NCI-H2171 treated with DMSO at 0.1 percent for 48 hours (cell line): Measurements from ENCODE around the gene FAAP100.

ENCODE experiments used
- DNase-seq: peaks from one replicate; lab custom pipeline; 2025; lab: John Stamatoyannopoulos, UW

Gene FAAP100

DNA sequence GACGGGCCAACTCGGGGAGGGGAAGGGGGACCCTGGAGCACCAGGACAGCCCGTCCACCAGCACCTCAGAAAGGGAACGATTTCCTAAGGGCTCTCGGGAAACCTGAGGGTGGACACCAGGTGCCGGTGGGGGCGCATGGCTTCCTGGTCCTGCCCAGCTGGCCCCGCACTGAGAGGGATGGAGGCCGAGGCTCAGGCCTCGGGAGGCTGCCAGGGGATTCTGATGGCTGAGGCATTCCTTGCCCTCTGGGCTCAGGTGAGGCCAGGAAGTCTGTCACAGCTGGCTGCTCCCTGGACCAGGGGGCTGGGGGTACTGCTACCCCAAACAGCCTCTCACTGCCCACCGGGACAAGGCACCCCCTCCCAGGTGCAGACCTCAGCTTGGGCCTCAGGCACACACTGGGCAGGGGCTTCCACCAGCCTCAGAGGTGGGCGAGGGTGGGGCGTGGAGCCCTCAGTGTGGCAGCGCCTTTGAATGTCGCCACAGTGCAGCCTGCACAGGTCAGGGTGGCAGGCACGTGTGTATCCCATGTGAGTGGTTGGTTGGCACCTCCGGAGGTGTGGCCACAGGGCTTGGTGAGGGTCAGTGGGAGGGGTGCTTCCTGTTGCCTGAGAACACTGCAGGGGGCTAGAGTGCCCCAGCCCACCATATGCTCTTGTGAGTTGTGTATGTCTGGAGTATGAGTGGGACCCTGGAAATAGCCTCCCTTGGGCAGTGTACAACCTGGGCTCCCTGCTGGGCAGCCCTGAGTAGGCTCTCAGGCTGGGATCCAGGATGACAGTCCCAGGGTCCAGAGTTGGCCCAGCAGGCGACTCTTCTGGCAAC is 27.9 kb downstream of the FAAP100 start:
- DNase-seq: no peak

- DNase-seq: peak; percentile 22
Measured at GRCh38 chr17:81523402-81524038, 28.6 kb downstream of the FAAP100 start.

DNA sequence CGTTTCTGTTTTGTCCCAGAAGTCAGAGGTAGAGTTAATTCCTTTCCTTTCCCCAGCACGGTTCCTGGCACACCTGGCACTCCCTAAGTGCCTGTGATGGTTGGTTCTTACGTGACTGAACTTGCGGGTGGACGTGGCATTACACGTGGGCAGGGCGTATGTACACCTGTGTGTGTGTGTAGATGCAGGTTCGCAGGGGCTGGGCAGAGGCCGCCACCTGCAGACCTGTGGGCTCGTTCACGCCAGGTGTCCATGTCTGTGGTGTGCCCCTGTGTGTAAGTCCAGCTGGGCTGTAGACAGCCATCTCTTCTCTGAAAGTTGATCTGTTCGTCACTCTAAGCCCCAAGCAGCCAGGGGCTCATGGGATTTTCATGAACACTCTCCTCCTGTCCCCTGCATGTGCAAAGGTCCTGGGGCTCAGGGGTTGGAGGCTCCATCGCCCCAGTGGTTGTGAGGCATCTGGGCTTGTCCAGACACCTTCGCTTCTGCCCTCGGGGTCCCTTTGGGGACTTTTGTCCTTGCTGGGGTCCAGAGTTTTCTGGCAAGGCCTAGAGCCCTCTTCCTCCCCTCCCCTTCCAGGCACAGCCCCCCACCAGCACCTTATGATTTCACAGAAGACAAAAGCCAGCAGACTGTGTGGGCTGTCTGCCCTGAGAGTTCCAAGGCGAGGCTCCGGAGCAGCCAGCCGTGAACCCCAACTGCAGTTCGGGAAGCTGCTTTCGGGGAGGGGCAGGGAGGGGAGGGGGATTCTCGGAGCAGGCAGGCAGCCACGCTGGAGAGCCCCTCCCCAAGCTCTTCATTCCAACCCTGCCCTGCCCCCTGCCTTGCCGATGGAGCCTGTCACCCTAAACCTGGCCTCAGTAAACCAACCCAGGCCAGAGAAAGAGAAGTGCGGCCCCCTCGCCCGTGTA is 29.4 kb downstream of the FAAP100 start:
- DNase-seq: peak; percentile 77

GRCh38 chr17:81520021-81520901 is 31.9 kb downstream of the FAAP100 start:
- peak; percentile 28 for DNase-seq

DNA sequence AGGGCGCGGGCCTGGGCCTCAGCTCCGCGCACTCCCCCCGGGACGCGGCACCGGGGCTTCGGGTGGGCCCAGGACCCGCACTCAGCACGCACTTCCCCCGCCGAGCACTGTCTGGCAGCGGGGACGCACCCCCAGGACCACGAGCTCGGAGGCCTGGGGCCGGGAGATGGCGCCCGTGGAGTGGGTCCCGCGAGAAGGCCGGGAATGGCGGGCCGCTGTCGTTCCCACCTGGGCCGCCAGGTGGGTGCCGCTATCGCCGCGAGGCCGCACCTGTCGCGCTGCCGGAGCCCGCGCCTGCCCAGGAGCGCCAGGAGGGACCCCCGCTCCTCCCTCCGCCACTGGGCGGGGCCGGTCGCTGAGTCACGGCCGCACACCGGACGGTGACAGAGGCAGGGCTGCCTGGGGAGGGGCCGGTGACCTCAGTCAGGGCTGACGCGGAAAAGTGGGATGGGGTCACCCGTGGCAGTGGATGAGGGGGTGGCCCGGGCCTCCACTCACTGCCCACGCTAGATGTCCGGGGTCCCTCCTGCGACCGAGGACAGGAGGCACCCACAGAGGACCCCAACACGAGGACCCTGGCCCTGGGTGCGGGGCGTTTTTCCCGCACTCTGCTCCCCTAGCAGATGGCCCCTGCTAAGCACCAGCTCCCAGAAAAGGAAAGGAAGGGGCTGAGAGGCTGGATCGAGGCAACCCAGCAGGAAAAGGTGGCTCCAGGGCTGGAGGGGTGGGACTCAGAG is 32.7 kb downstream of the FAAP100 start:
- DNase-seq: peak; percentile 67

DNA sequence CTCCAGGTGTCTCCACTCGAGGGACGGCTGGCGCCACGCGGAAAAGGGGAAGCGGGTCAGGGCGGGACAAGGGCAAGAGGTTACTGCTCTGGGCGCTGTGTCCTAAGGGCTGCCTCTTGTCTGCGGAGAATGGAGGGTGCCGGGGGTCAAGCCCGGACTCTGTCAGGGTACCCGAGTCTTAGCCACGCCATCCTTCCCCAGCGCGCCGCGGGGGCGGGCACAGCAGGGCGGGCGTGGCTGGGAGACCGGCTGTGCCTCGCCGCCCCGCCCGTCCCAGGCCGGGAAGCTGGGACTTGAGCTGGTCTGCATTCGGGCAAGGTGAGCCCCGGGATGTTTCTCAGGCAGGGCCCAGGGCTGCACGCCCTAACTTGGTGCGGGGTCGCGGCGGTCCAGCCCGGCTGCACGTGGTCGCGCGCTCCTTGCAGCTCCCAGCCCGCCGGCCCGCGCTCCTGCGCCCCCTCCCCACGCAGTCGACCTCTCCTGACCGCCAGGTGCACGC is 33.3 kb downstream of the FAAP100 start:
- no peak for DNase-seq

DNA sequence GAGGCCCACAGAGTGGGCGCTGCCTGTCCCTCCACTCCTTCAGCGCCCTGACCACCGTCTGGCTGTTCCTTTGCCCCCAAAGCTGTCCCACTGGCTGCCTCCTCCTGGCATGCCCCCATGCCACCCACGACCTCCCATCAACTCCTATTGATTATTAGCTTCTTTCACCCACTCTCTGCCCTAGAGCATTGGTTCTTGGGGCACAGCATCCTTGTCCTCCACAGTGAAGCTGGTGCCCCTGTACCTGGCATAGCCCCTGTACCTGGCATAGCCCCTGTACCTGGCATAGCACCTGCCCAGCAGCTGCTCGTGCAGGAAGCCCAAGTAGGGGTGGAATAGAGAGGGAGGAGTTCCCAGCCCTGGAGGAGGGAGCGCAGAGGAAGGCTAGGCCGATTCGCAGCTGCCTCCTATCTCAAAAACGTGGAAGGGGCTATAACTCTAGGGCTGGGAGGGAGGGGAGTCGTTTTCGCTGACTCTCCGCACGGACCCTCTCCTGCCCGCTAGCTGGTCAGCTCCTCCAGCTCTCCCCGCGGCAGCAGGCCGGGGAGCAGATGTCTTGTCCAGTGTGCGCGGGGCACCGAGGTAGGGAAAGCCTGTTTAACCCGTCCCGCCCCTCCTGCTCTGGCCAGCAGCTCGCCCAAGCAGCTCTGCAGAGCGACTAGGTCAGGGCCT is 33.9 kb downstream of the FAAP100 start:
- DNase-seq: no peak

DNA sequence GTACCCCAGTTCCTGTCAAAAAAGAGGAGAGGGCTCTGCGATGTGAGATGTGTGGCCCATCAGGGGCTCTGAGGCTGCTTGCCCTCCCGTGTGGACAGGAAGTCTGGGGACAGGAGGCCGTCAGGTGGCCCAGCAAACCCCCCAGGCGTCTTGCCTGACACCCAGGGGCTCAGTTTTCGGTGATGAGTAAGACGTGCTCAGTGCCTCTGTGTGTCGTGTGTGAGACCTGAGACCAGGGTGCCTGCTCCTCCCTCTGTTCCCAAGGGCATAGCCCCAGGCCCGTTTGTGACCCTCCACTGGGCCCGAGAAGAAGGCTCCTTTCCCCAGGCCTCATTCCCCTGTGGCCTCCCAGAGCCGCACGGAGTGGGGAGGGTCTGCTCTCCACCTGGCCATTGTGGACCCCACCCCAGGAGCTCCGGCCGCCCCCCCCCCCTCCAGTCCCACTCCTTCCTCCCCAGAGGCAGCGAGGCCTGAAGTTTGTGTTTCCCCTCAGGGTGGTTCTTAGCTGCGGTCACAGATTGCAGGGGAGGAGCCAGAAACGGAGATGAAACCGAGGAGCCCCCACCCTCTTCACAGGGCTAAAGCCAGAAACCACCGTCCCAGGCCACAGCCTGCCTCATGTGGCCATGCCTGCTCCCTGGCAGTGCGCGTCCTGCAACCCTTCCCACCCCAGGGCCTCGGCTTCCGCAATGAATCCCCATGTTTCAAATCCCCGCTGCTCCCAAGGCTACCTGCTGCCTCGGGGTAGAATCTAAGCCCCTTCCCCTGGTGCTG is 34.6 kb downstream of the FAAP100 start:
- no peak for DNase-seq

- DNase-seq: no peak
Measured at GRCh38 chr17:81517009-81517338, 35.2 kb downstream of the FAAP100 start.

DNA sequence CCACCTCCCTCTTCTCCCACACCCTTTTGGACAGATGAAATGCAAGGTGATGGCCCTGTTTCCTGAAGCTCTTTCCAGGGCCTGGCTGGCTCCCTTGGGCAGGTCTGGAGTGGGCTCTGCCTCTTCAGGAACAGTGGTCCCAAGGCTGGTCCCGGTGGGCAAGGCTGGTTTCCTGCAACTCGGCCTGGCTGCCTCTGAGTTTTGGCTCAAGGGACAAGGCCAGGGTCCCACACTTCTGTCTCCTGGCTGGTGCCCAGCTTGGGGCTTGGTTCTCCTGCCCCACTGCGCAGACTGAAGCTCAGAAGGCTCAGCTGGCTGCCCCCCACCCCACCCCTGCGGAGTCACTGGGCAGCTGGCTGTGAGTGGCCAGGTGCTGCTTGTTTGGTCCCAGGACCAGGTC is 35.7 kb downstream of the FAAP100 start:
- no peak for DNase-seq

GRCh38 chr17:81515530-81516041 is 36.6 kb downstream of the FAAP100 start:
- DNase-seq: no peak

GRCh38 chr17:81514739-81515529 is 37.2 kb downstream of the FAAP100 start:
- DNase-seq: peak; percentile 67

GRCh38 chr17:81514489-81514738 is 37.7 kb downstream of the FAAP100 start:
- DNase-seq: peak; percentile 61

- DNase-seq: peak; percentile 70
Measured at GRCh38 chr17:81513753-81514488, 38.2 kb downstream of the FAAP100 start.

- peak; percentile 74 for DNase-seq
Measured at GRCh38 chr17:81513372-81513752, 38.8 kb downstream of the FAAP100 start.

DNA sequence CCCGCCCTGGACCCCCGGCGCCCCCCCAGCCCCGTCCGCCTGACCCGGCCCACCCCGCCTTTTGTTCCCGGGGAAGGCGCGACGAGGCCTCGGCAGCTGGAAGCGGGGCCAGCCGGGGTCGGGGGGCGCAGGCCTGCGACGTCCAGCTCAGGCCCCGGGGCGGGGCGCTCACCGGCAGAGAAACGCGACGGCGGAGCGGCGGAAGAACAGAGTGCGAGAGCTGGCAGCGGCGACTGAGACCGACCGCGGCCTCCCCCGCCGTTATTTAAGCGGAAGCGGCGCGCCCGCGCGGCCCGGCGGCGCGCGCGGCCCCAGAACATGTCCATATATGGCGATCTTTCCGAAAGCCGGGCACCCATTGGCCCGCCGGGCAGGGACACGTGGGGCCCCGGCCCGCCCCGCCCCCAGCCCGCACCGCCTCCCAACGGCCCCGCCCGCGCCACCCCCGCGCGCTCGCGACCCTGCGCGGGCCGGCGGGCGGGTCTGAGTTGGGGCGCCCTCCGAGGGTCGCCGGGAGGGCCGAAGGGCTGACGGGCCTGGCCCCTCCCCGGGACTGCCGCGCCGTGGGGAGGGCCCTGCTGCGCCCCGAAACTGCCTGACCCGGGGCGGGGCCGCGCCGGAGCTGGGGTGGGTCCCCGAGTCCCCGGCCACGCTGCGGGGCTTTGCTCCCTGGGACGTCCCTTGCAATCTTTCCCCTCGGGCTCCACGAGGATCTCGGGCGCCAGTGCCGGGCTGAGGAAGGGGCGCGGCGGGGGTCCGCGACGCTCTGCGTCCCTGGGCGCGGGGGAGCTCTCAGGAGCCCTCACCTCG is 39.4 kb downstream of the FAAP100 start, which contains the start of gene ACTG1:
TSS of gene ACTG1 (minus strand) at position 238 of the 810 bp plus-strand sequence. CDS start 445 bp downstream, outside the sequence.
- DNase-seq: peak; percentile 90
